Suprapubic skin (tissue), 4 donors: ENCODE data around the gene POLR3F. TPM values are rescaled to one million over a fixed set of nuclear protein-coding genes. Genes with fewer than 3 reads are reported as not detected.

Experiments used
- DNase-seq, 2 donors: peaks; one replicate each; pipeline ENCODE4 v3.0.0-alpha.2; 2019; ENCODE audit warnings: low spot score in 2 of 2
- H3K27ac ChIP-seq: fragments of 200-600 bp; sonication (generic); one replicate; pipeline ENCODE4 v1.5.1; 2019
- H3K27me3 ChIP-seq: fragments of 200-600 bp; sonication (generic); one replicate; pipeline ENCODE4 v1.5.1; 2019
- H3K36me3 ChIP-seq: fragments of 200-600 bp; sonication (generic); one replicate; pipeline ENCODE4 v1.5.1; 2019
- H3K4me1 ChIP-seq: fragments of 200-600 bp; sonication (generic); one replicate; pipeline ENCODE4 v1.5.1; 2019
- H3K4me3 ChIP-seq: fragments of 200-600 bp; sonication (generic); one replicate; pipeline ENCODE4 v1.5.1; 2019; ENCODE audit warnings: mild to moderate bottlenecking
- H3K9me3 ChIP-seq: fragments of 200-600 bp; sonication (generic); one replicate; pipeline ENCODE4 v1.5.1; 2019
- EP300 ChIP-seq: sonication (generic); formaldehyde crosslinking; IDR thresholded peaks from one replicate; pipeline ENCODE4 v1.6.1; 2017; ENCODE audit warnings: antibody characterized with exemption
- POLR2A ChIP-seq, 2 donors: fragments of 450-650 bp; IDR thresholded peaks; one replicate each; pipeline ENCODE4 v1.6.1; 2017; ENCODE audit warnings: antibody characterized with exemption in 2 of 2, mild to moderate bottlenecking in 2 of 2, moderate library complexity in 2 of 2
- POLR2AphosphoS5 ChIP-seq, 3 donors: sonication (generic); formaldehyde crosslinking; IDR thresholded peaks; one replicate each; pipeline ENCODE4 v1.6.1; 2017; ENCODE audit warnings: antibody characterized with exemption in 3 of 3
- WGBS: methylation state at CpG from one replicate; pipeline ENCODE4 v1.1.5; 2018; 5-methylcytosine and 5-hydroxymethylcytosine counted together
- total RNA-seq, 4 donors: library from RNA; depleted of rRNA; stranded (reverse); fragments of >200 nt; gene quantifications; one replicate each; pipeline ENCODE4 v1.1.0, GENCODE V29; 2016
- TF ChIP-seq, protein P1 (sequence below), 2 donors: fragments of 200-600 bp in 1 of 2; fragments of 450-650 bp in 1 of 2; sonication (generic) in 1 of 2; IDR thresholded peaks; one replicate each; pipeline ENCODE4 v1.5.1; 2016 to 2019; ENCODE audit warnings: antibody characterized with exemption in 2 of 2, mild to moderate bottlenecking in 1 of 2, moderate library complexity in 1 of 2

POLR3F gene
- total RNA-seq, 4 donors from 2014 or later: 6.9 to 13.7 (median 7.1) TPM

GRCh38 chr20:18456600-18456999 lies 10.6 kb upstream of the POLR3F start:
- WGBS: 91% methylated on average over 3 of the region's 3 CpGs

GRCh38 chr20:18465536-18466200 lies 1.5 kb upstream of the POLR3F start:
- H3K4me1 ChIP-seq: peaks cover 22% of the 10 kb centered on the region
- H3K9me3 ChIP-seq: no peaks in the 10 kb centered on the region
- WGBS: 71% methylated on average over 6 of the region's 6 CpGs
- H3K27me3 ChIP-seq: no peaks in the 10 kb centered on the region
- no peak for DNase-seq
- no peak overlapping the region for H3K4me3 ChIP-seq
- TF ChIP-seq, protein P1, sequence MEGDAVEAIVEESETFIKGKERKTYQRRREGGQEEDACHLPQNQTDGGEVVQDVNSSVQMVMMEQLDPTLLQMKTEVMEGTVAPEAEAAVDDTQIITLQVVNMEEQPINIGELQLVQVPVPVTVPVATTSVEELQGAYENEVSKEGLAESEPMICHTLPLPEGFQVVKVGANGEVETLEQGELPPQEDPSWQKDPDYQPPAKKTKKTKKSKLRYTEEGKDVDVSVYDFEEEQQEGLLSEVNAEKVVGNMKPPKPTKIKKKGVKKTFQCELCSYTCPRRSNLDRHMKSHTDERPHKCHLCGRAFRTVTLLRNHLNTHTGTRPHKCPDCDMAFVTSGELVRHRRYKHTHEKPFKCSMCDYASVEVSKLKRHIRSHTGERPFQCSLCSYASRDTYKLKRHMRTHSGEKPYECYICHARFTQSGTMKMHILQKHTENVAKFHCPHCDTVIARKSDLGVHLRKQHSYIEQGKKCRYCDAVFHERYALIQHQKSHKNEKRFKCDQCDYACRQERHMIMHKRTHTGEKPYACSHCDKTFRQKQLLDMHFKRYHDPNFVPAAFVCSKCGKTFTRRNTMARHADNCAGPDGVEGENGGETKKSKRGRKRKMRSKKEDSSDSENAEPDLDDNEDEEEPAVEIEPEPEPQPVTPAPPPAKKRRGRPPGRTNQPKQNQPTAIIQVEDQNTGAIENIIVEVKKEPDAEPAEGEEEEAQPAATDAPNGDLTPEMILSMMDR (IDR thresholded peaks at IDR 0.05): no peak
- TF ChIP-seq EP300: no peak
- TF ChIP-seq POLR2AphosphoS5 (IDR thresholded peaks at IDR 0.05): no peak
- TF ChIP-seq POLR2A (IDR thresholded peaks at IDR 0.05): no peak
- H3K27ac ChIP-seq: no peak overlapping the region
- peaks cover 8% of the 10 kb centered on the region for H3K36me3 ChIP-seq

More at GRCh38 chr20:18456600-18456999, 10.6 kb upstream of the POLR3F start:
- DNase-seq: no peak
- Histone ChIP-seq H3K4me1 (no peaks in the 10 kb centered on the region), H3K9me3 (no peaks in the 10 kb centered on the region), H3K4me3 (no peak overlapping the region), H3K27ac (no peak overlapping the region), H3K27me3 (no peaks in the 10 kb centered on the region), H3K36me3 (no peaks in the 10 kb centered on the region)
- TF ChIP-seq, protein P1 (IDR thresholded peaks at IDR 0.05): no peak
- TF ChIP-seq EP300 (no peak), POLR2A (IDR thresholded peaks at IDR 0.05) (no peak), POLR2AphosphoS5 (IDR thresholded peaks at IDR 0.05) (no peak)

GRCh38 chr20:18466574-18466893 lies 656 bp upstream of the POLR3F start:
- Histone ChIP-seq H3K9me3 (no peaks in the 10 kb centered on the region), H3K4me3 (peak overlapping the region; percentile 83), H3K27ac (no peak overlapping the region), H3K36me3 (peaks cover 16% of the 10 kb centered on the region), H3K4me1 (peaks cover 22% of the 10 kb centered on the region), H3K27me3 (no peaks in the 10 kb centered on the region)
- no peak for DNase-seq
- under 1% methylated on average over 14 of the region's 15 CpGs for WGBS
- TF ChIP-seq POLR2AphosphoS5 (IDR thresholded peaks at IDR 0.05) (no peak), EP300 (no peak), POLR2A (IDR thresholded peaks at IDR 0.05) (no peak)
- TF ChIP-seq, protein P1 (IDR thresholded peaks at IDR 0.05): no peak

DNA sequence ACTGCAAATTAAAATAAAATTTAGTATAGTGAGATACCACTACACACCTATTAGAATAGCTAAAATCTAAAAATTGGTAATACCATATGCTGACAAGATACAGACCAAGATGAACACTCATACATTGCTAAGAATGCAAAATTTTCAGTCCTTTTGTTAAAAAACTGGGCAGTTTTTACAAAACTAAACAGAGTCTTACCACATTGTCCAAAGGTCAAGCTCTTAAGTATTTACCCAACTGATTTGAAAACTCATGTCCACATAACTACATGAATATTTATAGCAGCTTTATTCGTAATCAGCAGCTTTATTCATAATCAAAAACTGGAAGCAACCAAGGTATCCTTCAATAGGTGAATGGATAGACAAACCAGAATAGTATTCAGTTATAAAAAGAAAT lies 10.0 kb downstream of the POLR3F start:
- H3K27me3 ChIP-seq: no peaks in the 10 kb centered on the region
- no peaks in the 10 kb centered on the region for H3K4me1 ChIP-seq
- H3K36me3 ChIP-seq: peaks cover 81% of the 10 kb centered on the region
- no peaks in the 10 kb centered on the region for H3K9me3 ChIP-seq
- TF ChIP-seq EP300 (no peak), POLR2AphosphoS5 (IDR thresholded peaks at IDR 0.05) (no peak), POLR2A (IDR thresholded peaks at IDR 0.05) (no peak)
- TF ChIP-seq, protein P1 (IDR thresholded peaks at IDR 0.05): no peak
- H3K4me3 ChIP-seq: no peak overlapping the region
- no peak for DNase-seq
- WGBS: 85% methylated on average over 1 of the region's 1 CpG
- H3K27ac ChIP-seq: no peak overlapping the region

GRCh38 chr20:18477821-18478220 lies 10.6 kb downstream of the POLR3F start:
- Histone ChIP-seq H3K36me3 (peaks cover 85% of the 10 kb centered on the region), H3K27me3 (no peaks in the 10 kb centered on the region), H3K4me3 (no peak overlapping the region), H3K4me1 (no peaks in the 10 kb centered on the region), H3K9me3 (no peaks in the 10 kb centered on the region), H3K27ac (no peak overlapping the region)
- DNase-seq: no peak
- 68% methylated on average over 1 of the region's 1 CpG for WGBS
- TF ChIP-seq POLR2A (IDR thresholded peaks at IDR 0.05) (no peak), POLR2AphosphoS5 (IDR thresholded peaks at IDR 0.05) (no peak), EP300 (no peak)
- TF ChIP-seq, protein P1 (IDR thresholded peaks at IDR 0.05): no peak
